Peyer's patch (tissue), 4 donors: ENCODE data around the gene RAD51. TPM values are rescaled to one million over a fixed set of nuclear protein-coding genes. Genes with fewer than 3 reads are reported as not detected.
"Not testable (repeated sequence)": the region's sequence is repeated elsewhere in the genome, so short reads cannot be mapped to it uniquely, and the experiment has no call there.

ENCODE experiments used
- DNase-seq, 3 donors: peaks; one replicate each; pipeline ENCODE4 v3.0.0-alpha.2; 2017 to 2019
- H3K27ac ChIP-seq, 4 donors: fragments of 200-600 bp; sonication (generic); one replicate each; pipeline ENCODE4 v1.5.1; 2016 to 2019
- H3K27me3 ChIP-seq, 2 donors: fragments of 200-600 bp; sonication (generic); one replicate each; pipeline ENCODE4 v1.5.1; 2019
- H3K36me3 ChIP-seq, 3 donors: fragments of 200-600 bp; sonication (generic); one replicate each; pipeline ENCODE4 v1.5.1; 2016 to 2019
- H3K4me1 ChIP-seq, 4 donors: fragments of 200-600 bp; sonication (generic); one replicate each; pipeline ENCODE4 v1.5.1; 2016 to 2019
- H3K4me3 ChIP-seq, 4 donors: fragments of 200-600 bp; sonication (generic); 1 replicate in 3 of 4; 2 replicates in 1 of 4; pipeline ENCODE4 v1.5.1; 2016 to 2019; ENCODE audit warnings: mild to moderate bottlenecking in 1 of 4
- H3K9me3 ChIP-seq, 4 donors: fragments of 200-600 bp; sonication (generic); one replicate each; pipeline ENCODE4 v1.5.1; 2016 to 2019; ENCODE audit warnings: mild to moderate bottlenecking in 1 of 4
- POLR2A ChIP-seq, 2 donors: fragments of 450-650 bp; IDR thresholded peaks; one replicate each; pipeline ENCODE4 v1.5.1; 2017; ENCODE audit warnings: antibody characterized with exemption in 2 of 2, mild to moderate bottlenecking in 2 of 2, moderate library complexity in 2 of 2
- total RNA-seq, 4 donors: library from RNA; depleted of rRNA; stranded (reverse); fragments of >200 nt; gene quantifications; one replicate each; pipeline ENCODE4 v1.1.0, GENCODE V29; 2016
- TF ChIP-seq, protein P1 (sequence below), 6 experiments: fragments of 450-650 bp in 4 of 6; fragments of 200-600 bp in 2 of 6; sonication (generic) in 1 of 6; IDR thresholded peaks; one replicate each; pipeline ENCODE4 v1.5.1; 2017 to 2019; ENCODE audit warnings: antibody characterized with exemption in 6 of 6, mild to moderate bottlenecking in 3 of 6, moderate library complexity in 1 of 6

Gene RAD51
- total RNA-seq, 4 donors from 2014 or later = 1.1 to 7.4 (median 1.2) TPM; not detected in 1

DNA sequence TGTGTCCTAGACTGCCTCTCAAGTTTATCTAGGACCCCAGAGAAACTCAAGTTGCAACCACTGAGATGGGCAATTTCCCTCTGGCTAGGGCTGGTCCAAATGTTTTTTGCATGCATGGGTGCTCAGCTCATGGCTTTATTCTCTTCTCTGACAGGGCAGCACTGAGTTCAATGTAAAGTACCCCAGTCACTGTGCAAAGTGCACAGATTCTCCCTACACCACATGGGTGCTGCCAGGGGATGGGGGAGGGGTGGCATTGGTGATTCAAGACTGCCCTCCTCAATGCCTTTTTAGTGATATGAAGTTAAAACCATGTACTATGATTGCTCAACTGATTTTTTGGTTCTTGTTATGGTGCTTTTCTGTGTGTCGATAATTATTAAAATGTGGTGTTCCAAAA, 14.8 kb upstream of the RAD51 start:
- H3K36me3 ChIP-seq = no peaks in the 10 kb centered on the region
- no peak overlapping the region for H3K27ac ChIP-seq
- no peaks in the 10 kb centered on the region for H3K4me1 ChIP-seq
- no peak for DNase-seq
- H3K27me3 ChIP-seq = no peaks in the 10 kb centered on the region
- H3K9me3 ChIP-seq = no peaks in the 10 kb centered on the region
- TF ChIP-seq POLR2A (IDR thresholded peaks at IDR 0.05) = no peak
- TF ChIP-seq, protein P1, sequence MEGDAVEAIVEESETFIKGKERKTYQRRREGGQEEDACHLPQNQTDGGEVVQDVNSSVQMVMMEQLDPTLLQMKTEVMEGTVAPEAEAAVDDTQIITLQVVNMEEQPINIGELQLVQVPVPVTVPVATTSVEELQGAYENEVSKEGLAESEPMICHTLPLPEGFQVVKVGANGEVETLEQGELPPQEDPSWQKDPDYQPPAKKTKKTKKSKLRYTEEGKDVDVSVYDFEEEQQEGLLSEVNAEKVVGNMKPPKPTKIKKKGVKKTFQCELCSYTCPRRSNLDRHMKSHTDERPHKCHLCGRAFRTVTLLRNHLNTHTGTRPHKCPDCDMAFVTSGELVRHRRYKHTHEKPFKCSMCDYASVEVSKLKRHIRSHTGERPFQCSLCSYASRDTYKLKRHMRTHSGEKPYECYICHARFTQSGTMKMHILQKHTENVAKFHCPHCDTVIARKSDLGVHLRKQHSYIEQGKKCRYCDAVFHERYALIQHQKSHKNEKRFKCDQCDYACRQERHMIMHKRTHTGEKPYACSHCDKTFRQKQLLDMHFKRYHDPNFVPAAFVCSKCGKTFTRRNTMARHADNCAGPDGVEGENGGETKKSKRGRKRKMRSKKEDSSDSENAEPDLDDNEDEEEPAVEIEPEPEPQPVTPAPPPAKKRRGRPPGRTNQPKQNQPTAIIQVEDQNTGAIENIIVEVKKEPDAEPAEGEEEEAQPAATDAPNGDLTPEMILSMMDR (IDR thresholded peaks at IDR 0.05) = no peak
- H3K4me3 ChIP-seq = no peak overlapping the region

- not testable (repeated sequence) for H3K27ac ChIP-seq, H3K9me3 ChIP-seq, H3K4me1 ChIP-seq, DNase-seq, H3K4me3 ChIP-seq, H3K27me3 ChIP-seq, H3K36me3 ChIP-seq
Measured at GRCh38 chr15:40680959-40681358, 14.0 kb upstream of the RAD51 start.

DNA sequence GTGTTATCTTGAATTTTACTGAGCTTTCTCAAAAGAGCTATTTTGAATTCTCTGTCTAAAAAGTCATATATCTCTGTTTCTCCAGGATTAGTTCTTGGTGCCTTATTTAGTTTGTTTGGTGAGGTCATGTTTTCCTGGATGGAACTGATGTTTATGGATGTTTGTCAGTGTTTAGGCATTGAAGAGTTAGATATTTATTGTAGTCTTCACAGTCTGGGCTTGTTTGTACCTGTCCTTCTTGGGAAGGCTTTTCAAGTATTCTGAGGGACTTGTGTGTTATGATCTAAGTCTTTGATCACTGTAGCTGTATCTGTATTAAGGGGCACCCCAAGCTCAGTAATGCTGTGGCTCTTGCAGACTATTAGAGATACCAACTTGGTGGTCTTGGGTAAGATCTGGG, 10.6 kb upstream of the RAD51 start:
- no peaks in the 10 kb centered on the region for H3K4me1 ChIP-seq
- H3K27me3 ChIP-seq = no peaks in the 10 kb centered on the region
- no peak for TF ChIP-seq POLR2A (IDR thresholded peaks at IDR 0.05)
- TF ChIP-seq, protein P1 (IDR thresholded peaks at IDR 0.05) = no peak
- H3K27ac ChIP-seq = no peak overlapping the region
- no peaks in the 10 kb centered on the region for H3K36me3 ChIP-seq
- H3K4me3 ChIP-seq = no peak overlapping the region
- DNase-seq = no peak
- H3K9me3 ChIP-seq = no peaks in the 10 kb centered on the region

- no peaks in the 10 kb centered on the region for H3K9me3 ChIP-seq
- no peak for DNase-seq
- no peaks in the 10 kb centered on the region for H3K27me3 ChIP-seq
- H3K27ac ChIP-seq = no peak overlapping the region
- no peak overlapping the region for H3K4me3 ChIP-seq
- H3K4me1 ChIP-seq = no peaks in the 10 kb centered on the region
- H3K36me3 ChIP-seq = no peaks in the 10 kb centered on the region
- TF ChIP-seq POLR2A (IDR thresholded peaks at IDR 0.05) = no peak
- TF ChIP-seq, protein P1 (IDR thresholded peaks at IDR 0.05) = no peak
Measured at GRCh38 chr15:40685376-40685775, 9.6 kb upstream of the RAD51 start.

GRCh38 chr15:40688932-40689799, 5.8 kb upstream of the RAD51 start:
- H3K27me3 ChIP-seq = no peaks in the 10 kb centered on the region
- H3K27ac ChIP-seq = no peak overlapping the region
- H3K9me3 ChIP-seq = no peaks in the 10 kb centered on the region
- TF ChIP-seq, protein P1 (IDR thresholded peaks at IDR 0.05) = no peak
- no peak for TF ChIP-seq POLR2A (IDR thresholded peaks at IDR 0.05)
- peaks cover 0 to 9% (median 4%) of the 10 kb centered on the region in 4 donors for H3K4me1 ChIP-seq
- no peaks in the 10 kb centered on the region for H3K36me3 ChIP-seq
- no peak overlapping the region for H3K4me3 ChIP-seq
- DNase-seq = no peak

DNA sequence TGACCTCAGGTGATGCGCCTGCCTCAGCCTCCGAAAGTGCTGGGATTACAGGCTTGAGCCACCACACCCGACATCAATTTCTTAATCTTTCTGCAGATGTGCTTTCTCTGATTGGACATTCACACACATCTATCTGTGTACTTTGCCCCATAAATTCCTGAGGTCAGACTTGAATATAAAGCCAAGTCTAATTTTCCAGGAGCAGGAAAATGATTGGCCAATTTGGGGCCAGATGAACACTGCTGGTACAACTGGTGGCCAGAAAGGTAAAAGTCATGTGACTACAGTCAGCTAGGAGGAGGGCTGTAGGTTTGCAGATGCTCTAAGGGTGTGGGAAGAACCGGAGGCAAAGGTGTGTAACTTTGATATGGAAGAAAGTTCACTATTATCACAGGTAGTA, 3.2 kb upstream of the RAD51 start:
- no peak for DNase-seq
- Histone ChIP-seq H3K4me3 (no peak overlapping the region), H3K36me3 (no peaks in the 10 kb centered on the region), H3K27me3 (no peaks in the 10 kb centered on the region), H3K27ac (peak overlapping the region in 1 of 4 donors; percentile 38), H3K9me3 (no peaks in the 10 kb centered on the region), H3K4me1 (peaks cover 0 to 16% (median 6%) of the 10 kb centered on the region in 4 donors)
- no peak for TF ChIP-seq POLR2A (IDR thresholded peaks at IDR 0.05)
- TF ChIP-seq, protein P1 (IDR thresholded peaks at IDR 0.05) = no peak
